Nephron progenitor cell (in vitro differentiated cells): ENCODE results near the gene BANP.

ENCODE experiments used
- DNase-seq: peaks from one replicate; pipeline ENCODE4 v3.0.0; 2021
- H3K27ac Mint-ChIP-seq: 2 replicates; pipeline ENCODE4 v1.8.0; 2021; ENCODE audit warnings: mild to moderate bottlenecking, moderate library complexity, mixed read lengths
- H3K27me3 Mint-ChIP-seq: 2 replicates; pipeline ENCODE4 v1.8.0; 2021; ENCODE audit warnings: mild to moderate bottlenecking, low read depth, mixed read lengths; ENCODE audit not compliant: poor library complexity
- H3K36me3 Mint-ChIP-seq: 2 replicates; pipeline ENCODE4 v1.8.0; 2021; ENCODE audit warnings: low read depth, mixed read lengths
- H3K4me1 Mint-ChIP-seq: 2 replicates; pipeline ENCODE4 v1.8.0; 2021; ENCODE audit warnings: mixed read lengths
- H3K4me3 Mint-ChIP-seq: 2 replicates; pipeline ENCODE4 v1.8.0; 2021; ENCODE audit warnings: mild to moderate bottlenecking, moderate library complexity, mixed read lengths
- H3K9me3 Mint-ChIP-seq: 2 replicates; pipeline ENCODE4 v1.8.0; 2021; ENCODE audit warnings: mild to moderate bottlenecking, moderate library complexity, mixed read lengths
- CTCF ChIP-seq: fragments of 200-600 bp; sonication (generic); IDR thresholded peaks from 2 replicates; pipeline ENCODE4 v1.5.0; 2021; ENCODE audit warnings: antibody characterized with exemption

The BANP gene

GRCh38 chr16:88066680-88067529 is 115.7 kb downstream of the BANP start:
- Mint-ChIP-seq H3K36me3 (peaks cover 17% of the 10 kb centered on the region), H3K27ac (no peak overlapping the region), H3K4me3 (no peak overlapping the region), H3K27me3 (no peaks in the 10 kb centered on the region), H3K4me1 (peaks cover 26% of the 10 kb centered on the region), H3K9me3 (no peaks in the 10 kb centered on the region)
- no peak for DNase-seq
- no peak for TF ChIP-seq CTCF

DNA sequence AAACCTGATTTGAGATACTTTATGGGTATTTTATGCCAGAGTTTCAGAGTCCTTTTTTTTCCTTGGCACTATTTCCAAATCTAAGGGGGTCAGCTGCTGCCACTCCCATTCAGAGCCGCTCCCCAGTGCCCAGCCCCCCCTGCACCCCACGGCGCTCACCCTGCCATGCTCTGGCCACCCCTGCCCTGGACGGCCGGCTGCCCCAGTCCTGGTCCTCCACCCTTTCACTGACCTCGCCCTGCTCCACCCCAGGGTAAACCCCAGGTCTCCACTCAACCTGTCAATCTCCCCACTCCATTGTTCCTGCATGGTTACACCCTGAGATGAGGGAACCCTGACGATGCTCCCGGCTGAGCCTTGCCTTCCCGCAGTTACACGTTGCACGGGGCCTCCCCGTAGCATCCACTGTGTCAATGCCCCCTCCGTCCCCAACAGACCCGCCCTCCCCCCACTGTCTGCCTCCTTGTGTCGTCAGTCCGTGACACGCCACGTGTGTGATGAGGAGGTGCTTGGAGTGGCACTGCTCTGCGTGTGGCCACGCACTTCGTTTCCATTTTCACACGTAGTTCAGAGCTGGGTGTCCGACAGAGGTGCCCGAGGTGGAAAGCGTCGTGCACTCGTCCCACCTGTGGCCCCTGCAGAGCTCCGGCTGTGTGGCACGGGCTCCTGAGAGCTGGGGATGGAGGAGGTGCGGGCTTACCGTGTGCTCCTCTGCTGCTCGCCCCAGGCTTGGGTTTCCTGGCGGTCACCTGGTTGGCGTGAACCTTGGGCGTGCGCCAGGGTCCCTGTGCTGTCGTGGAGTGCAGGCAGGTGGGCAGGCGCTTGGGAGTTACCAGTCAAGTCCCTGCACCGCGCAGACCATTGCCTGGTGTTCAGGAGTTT is 116.5 kb downstream of the BANP start:
- H3K4me3 Mint-ChIP-seq = no peak overlapping the region
- DNase-seq = no peak

GRCh38 chr16:88068476-88069396 is 117.5 kb downstream of the BANP start:
- peaks cover 13% of the 10 kb centered on the region for H3K36me3 Mint-ChIP-seq
- H3K4me1 Mint-ChIP-seq = peaks cover 9% of the 10 kb centered on the region
- no peak for TF ChIP-seq CTCF
- peak overlapping the region; percentile 66 for H3K27ac Mint-ChIP-seq
- no peak overlapping the region for H3K4me3 Mint-ChIP-seq
- no peaks in the 10 kb centered on the region for H3K27me3 Mint-ChIP-seq
- no peaks in the 10 kb centered on the region for H3K9me3 Mint-ChIP-seq
- DNase-seq = no peak

More for the DNA sequence above, 116.5 kb downstream of the BANP start:
- TF ChIP-seq CTCF = no peak
- Mint-ChIP-seq H3K36me3 (peaks cover 17% of the 10 kb centered on the region), H3K9me3 (no peaks in the 10 kb centered on the region), H3K27me3 (no peaks in the 10 kb centered on the region), H3K27ac (no peak overlapping the region), H3K4me1 (peaks cover 18% of the 10 kb centered on the region)

DNA sequence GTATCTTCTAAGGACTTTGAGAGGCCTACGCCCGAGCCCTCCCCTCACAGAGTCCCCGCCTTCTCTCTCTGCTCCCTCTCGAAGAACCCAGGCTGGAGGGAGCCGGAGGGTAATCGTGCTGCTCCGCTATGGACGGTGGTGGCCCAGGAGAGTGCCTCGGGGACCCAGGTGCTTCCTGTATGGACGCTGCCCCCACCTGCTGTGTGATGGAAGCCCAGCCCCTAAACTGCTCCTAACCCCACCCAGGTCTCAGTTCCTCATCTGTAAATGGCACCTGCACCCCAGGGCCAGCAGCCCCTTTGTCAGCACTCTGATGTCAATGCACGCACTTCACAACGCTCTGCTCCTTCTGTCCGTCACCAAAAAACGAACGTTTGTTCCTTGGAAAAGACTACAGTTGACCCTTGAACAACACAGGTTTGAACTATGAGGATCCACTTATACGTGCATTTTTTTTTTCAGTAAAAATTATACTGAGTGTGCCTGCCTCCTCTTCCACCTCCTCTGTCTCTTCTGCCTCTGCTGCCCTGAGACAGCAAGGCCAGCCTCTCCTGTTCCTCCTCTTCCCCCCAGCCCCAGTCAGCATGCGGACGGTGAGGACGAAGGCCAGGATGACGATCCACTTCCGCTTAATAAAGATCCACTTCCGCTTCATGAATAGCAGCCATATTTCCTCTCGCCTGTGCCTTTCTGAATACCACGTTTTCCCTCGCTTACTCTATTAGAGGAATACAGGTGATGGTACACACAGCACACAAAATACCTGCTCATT is 118.3 kb downstream of the BANP start:
- peak overlapping the region; percentile 66 for H3K27ac Mint-ChIP-seq

More for the DNA sequence above, 118.3 kb downstream of the BANP start:
- DNase-seq = no peak
- peaks cover 9% of the 10 kb centered on the region for H3K4me1 Mint-ChIP-seq
- H3K9me3 Mint-ChIP-seq = no peaks in the 10 kb centered on the region
- H3K27me3 Mint-ChIP-seq = no peaks in the 10 kb centered on the region
- H3K36me3 Mint-ChIP-seq = peaks cover 10% of the 10 kb centered on the region
- TF ChIP-seq CTCF = no peak
- no peak overlapping the region for H3K4me3 Mint-ChIP-seq
